Esophagus squamous epithelium (tissue), 5 donors: ENCODE data around the gene CHMP2A. TPM values are rescaled to one million over a fixed set of nuclear protein-coding genes. Genes with fewer than 3 reads are reported as not detected.

Experiments used
- DNase-seq: peaks from one replicate; lab custom pipeline; 2025; lab: John Stamatoyannopoulos, UW
- H3K27ac ChIP-seq, 4 donors: fragments of 200-600 bp; sonication (generic); one replicate each; pipeline ENCODE4 v1.5.1; 2016 to 2019; ENCODE audit warnings: mild to moderate bottlenecking in 1 of 4
- H3K27me3 ChIP-seq, 4 donors: fragments of 200-600 bp; sonication (generic); 1 replicate in 3 of 4; 2 replicates in 1 of 4; pipeline versions ENCODE4 v1.5.1 to v1.6.0; 2017 to 2021; ENCODE audit warnings: antibody characterized with exemption in 1 of 4
- H3K36me3 ChIP-seq, 3 donors: fragments of 200-600 bp; sonication (generic); one replicate each; pipeline ENCODE4 v1.5.1; 2016 to 2019
- H3K4me1 ChIP-seq, 3 donors: fragments of 200-600 bp; sonication (generic); one replicate each; pipeline ENCODE4 v1.5.1; 2017 to 2019
- H3K4me3 ChIP-seq, 4 donors: fragments of 200-600 bp; sonication (generic); 1 replicate in 3 of 4; 2 replicates in 1 of 4; pipeline ENCODE4 v1.5.1; 2016 to 2019; ENCODE audit warnings: mild to moderate bottlenecking in 2 of 4, moderate library complexity in 1 of 4
- H3K9me3 ChIP-seq, 3 donors: fragments of 200-600 bp; sonication (generic); one replicate each; pipeline ENCODE4 v1.5.1; 2016 to 2019
- POLR2A ChIP-seq, 4 donors: fragments of 450-650 bp; IDR thresholded peaks; one replicate each; pipeline ENCODE4 v1.6.1; 2017; ENCODE audit warnings: antibody characterized with exemption in 4 of 4, mild to moderate bottlenecking in 4 of 4, moderate library complexity in 3 of 4
- WGBS, 2 donors: methylation state at CpG; one replicate each; pipeline ENCODE4 v1.1.5; 2018; 5-methylcytosine and 5-hydroxymethylcytosine counted together
- intact Hi-C: fragments of 100-400 bp; cut with DNase I; formaldehyde crosslinking; loops from one replicate; pipeline ENCODE4 v1.15.0; 2022
- total RNA-seq, 4 donors: library from RNA; depleted of rRNA; stranded (reverse); fragments of >200 nt; gene quantifications; one replicate each; pipeline ENCODE4 v1.1.0, GENCODE V29; 2016
- TF ChIP-seq, protein P1 (sequence below), 6 experiments: fragments of 450-650 bp in 4 of 6; fragments of 200-600 bp in 2 of 6; sonication (generic) in 2 of 6; IDR thresholded peaks; one replicate each; pipeline ENCODE4 v1.5.1; 2016 to 2019; ENCODE audit warnings: antibody characterized with exemption in 6 of 6, mild to moderate bottlenecking in 4 of 6, moderate library complexity in 4 of 6
- donor health status: DM: yes; HTN: yes; CAD: no.

Gene CHMP2A
- total RNA-seq, 4 donors from 2014 or later = 76.5 to 99.5 (median 86.6) TPM

DNA sequence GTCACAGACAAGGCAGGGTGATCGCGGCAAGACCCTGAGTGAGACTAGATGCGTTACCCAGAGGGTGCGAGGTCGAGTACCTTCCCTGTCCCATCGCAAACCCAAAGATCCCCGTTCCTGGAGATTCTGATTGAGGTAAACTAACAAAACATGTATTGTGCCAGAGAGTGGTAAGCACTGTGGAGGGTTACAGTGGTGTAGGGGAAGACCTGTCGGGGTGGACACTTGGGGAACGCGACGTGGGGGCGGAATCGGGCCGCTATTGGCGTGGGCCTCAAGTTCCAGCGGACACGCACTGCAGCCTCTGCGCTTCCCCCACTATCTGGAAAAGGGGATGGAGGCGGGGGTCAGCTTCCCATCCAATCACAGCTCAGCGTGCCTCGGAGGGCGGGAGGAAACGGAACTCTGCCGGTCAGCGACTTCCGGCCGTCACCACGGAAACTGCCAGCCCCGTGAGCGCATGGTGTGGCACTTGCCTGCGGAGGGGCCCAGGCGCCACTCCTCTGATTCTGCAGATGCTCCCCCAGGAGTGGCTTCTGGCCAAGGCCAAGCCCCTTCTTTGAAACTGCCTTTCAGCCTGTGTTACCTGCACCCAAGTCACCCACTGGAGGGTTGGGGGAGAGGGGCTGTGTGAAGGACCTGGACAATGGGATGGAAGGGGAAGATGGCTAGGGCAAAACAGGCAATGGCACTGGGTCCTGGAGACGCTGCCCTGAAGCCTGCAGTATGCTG, 4.5 kb upstream of the CHMP2A start:
- H3K4me1 ChIP-seq = peaks cover 47 to 78% (median 54%) of the 10 kb centered on the region in 3 donors

DNA sequence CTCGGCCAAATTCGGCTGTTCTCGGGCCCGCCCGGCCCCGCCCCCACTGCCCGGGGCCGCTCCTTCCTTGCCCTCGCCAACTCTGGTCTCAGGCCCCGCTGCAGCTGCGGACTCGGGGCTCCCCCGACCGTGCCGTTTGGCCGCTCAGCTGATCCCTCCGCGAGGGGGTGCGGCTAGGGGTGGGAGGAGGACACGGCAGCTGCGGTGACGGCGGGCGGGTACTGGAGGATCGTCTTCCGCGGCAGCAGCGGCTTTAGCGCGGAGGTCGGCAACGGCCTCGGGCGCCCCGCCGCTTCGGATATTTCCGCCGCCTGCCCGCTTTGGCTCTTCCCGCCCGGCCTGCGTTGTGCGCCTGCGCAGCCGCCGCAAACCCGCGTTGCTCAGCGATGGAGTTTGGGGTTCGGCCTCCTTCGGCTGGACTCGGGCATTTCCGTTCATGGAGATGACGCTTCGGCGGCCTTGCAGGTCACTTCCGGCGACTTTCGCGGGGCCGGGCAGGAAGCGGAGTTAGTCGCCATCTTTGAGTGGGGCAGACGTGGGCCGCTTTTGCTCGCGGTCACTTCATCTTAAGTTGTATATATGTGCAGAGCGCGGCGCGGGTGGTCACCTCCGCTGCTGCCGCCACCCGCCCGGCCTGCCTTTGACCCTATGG, 3.8 kb upstream of the CHMP2A start:
- peak in 2 of 4 donors; percentile 21 to 76 for TF ChIP-seq POLR2A (IDR thresholded peaks at IDR 0.05)
- TF ChIP-seq, protein P1, sequence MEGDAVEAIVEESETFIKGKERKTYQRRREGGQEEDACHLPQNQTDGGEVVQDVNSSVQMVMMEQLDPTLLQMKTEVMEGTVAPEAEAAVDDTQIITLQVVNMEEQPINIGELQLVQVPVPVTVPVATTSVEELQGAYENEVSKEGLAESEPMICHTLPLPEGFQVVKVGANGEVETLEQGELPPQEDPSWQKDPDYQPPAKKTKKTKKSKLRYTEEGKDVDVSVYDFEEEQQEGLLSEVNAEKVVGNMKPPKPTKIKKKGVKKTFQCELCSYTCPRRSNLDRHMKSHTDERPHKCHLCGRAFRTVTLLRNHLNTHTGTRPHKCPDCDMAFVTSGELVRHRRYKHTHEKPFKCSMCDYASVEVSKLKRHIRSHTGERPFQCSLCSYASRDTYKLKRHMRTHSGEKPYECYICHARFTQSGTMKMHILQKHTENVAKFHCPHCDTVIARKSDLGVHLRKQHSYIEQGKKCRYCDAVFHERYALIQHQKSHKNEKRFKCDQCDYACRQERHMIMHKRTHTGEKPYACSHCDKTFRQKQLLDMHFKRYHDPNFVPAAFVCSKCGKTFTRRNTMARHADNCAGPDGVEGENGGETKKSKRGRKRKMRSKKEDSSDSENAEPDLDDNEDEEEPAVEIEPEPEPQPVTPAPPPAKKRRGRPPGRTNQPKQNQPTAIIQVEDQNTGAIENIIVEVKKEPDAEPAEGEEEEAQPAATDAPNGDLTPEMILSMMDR (IDR thresholded peaks at IDR 0.05) = no peak
- intact Hi-C loops = no loop called here
- peaks cover 53 to 82% (median 59%) of the 10 kb centered on the region in 3 donors for H3K4me1 ChIP-seq
- H3K4me3 ChIP-seq = peak overlapping the region; percentile 80 to 92 (median 88)
- no peaks in the 10 kb centered on the region for H3K27me3 ChIP-seq
- DNase-seq = no peak
- peaks cover 5 to 18% (median 13%) of the 10 kb centered on the region in 3 donors for H3K36me3 ChIP-seq
- 0% methylated on average over 19 of the region's 76 CpGs; no CpG with 5 or more reads in 1 of the 2 donors for WGBS, 2 donors
- H3K27ac ChIP-seq = peak overlapping the region; percentile 94 to 100 (median 99)
- no peaks in the 10 kb centered on the region for H3K9me3 ChIP-seq

More for the DNA sequence above, 4.5 kb upstream of the CHMP2A start:
- WGBS, 2 donors = 4 to 8% methylated on average over 6 to 10 of the region's 33 CpGs
- TF ChIP-seq, protein P1 (IDR thresholded peaks at IDR 0.05) = no peak
- peak in 3 of 4 donors; percentile 42 to 67 (median 43) for TF ChIP-seq POLR2A (IDR thresholded peaks at IDR 0.05)
- Histone ChIP-seq H3K36me3 (peaks cover 5 to 17% (median 13%) of the 10 kb centered on the region in 3 donors), H3K27me3 (no peaks in the 10 kb centered on the region), H3K9me3 (no peaks in the 10 kb centered on the region), H3K4me3 (peak overlapping the region; percentile 80 to 92 (median 88)), H3K27ac (peak overlapping the region; percentile 94 to 100 (median 99))
- DNase-seq = no peak
- intact Hi-C loops = no loop called here

DNA sequence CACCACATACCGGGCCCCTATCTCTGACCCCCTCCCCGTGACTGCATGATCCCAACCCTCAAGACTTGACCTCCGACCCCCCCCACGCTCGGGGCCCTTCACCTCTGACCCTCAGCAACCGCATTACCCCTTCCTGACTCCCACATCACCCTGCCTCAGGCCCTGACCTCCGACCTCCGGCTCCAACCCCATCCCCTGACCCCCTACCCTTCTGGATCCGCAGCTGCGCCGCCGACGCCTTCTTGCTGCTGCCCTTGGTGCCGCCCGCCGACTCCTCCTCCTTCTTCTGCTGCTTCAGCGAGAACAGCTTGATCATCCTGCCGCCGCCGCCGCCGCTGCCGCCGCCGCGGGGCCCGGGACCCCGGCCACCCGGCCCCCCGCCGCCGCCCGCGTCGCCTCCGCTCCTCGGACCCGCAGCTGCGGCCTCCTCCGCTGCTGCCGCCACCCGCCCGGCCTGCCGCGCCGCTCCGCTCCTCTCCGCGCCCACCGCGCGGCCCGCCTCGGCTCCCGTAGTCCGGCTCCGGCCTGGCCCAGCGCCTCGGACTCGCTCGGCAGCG, 3.2 kb upstream of the CHMP2A start, which contains the start of gene UBE2M:
Gene UBE2M (minus strand): TSS at position 546 of the 557 bp plus-strand sequence. CDS start 230 bp downstream, at position 316.
- 0 to 1% methylated on average over 17 to 26 of the region's 62 CpGs for WGBS, 2 donors
- intact Hi-C loops = no loop called here
- peaks cover 48 to 82% (median 58%) of the 10 kb centered on the region in 3 donors for H3K4me1 ChIP-seq
- H3K36me3 ChIP-seq = peaks cover 5 to 24% (median 13%) of the 10 kb centered on the region in 3 donors
- H3K4me3 ChIP-seq = peak within 1 kb of the TSS; percentile 80 to 92 (median 88)
- H3K27ac ChIP-seq = peak within 1 kb of the TSS; percentile 94 to 100 (median 99)
- no peaks in the 10 kb centered on the region for H3K9me3 ChIP-seq
- no peaks in the 10 kb centered on the region for H3K27me3 ChIP-seq
- no peak for DNase-seq
- TF ChIP-seq POLR2A (IDR thresholded peaks at IDR 0.05) = no peak
- TF ChIP-seq, protein P1 (IDR thresholded peaks at IDR 0.05) = no peak

DNA sequence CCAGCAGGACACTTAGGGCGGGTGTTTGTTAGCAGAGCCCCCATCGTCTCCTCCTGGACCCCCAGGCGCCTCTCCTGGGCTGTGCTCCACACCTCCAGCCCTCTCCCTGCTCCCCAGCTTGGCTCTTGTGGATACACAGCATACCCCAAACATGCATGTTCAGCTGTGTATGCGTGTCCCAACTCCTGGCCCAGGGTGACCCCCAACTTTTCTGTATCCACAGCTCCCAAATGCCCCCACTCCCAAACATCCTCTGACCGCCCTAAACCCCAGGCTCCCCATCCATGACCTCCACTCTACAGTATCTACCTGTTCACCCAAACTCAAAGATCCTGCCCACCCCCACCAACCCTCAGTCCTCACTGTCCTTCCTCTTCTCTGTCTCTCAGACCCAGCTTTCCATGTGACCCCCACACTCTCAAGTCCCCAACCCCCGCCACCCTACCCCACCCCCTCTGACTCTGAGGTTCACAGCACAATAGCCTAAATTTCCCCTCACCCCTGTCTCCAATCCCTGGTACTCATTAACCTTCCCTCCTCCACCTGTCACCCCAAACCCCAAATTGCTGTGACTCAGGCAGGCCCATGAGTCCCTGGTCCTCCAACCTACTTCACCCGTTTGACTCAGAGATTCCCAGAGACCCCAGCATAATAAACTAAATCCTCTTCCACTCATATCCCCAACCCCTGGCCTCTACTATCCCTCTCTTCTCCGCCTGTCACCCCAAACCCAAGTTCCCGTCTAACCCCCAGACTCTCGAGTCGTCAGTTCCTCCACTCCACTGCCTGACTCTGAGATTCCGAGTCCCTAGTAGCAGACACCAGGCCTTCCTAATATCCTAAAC, 2.5 kb upstream of the CHMP2A start:
- Histone ChIP-seq H3K4me3 (peak overlapping the region; percentile 80 to 92 (median 88)), H3K9me3 (no peaks in the 10 kb centered on the region), H3K4me1 (peaks cover 41 to 79% (median 51%) of the 10 kb centered on the region in 3 donors), H3K27ac (peak overlapping the region; percentile 94 to 100 (median 99)), H3K36me3 (peaks cover 5 to 31% (median 14%) of the 10 kb centered on the region in 3 donors), H3K27me3 (no peaks in the 10 kb centered on the region)
- no peak for DNase-seq
- 25 to 27% methylated on average over 10 to 12 of the region's 12 CpGs for WGBS, 2 donors
- TF ChIP-seq POLR2A (IDR thresholded peaks at IDR 0.05) = no peak
- TF ChIP-seq, protein P1 (IDR thresholded peaks at IDR 0.05) = no peak
- intact Hi-C loops = no loop called here
